GM12878 (cell line): ENCODE data around the gene WDSUB1. TPM values are rescaled to one million over a fixed set of nuclear protein-coding genes. Genes with fewer than 3 reads are reported as not detected.

Experiments
- ATAC-seq: fragments of 200-7000 bp; cut with Tn5 transposase; 3 replicates; pipeline ENCODE4 v1.9.1; 2020; ENCODE audit warnings: mild to moderate bottlenecking, moderate library complexity
- BruUV-seq: library from RNA; stranded (reverse); fragments of 400-500 nt; replicated peaks from 2 replicates; lab custom pipeline; 2021; lab: Mats Ljungman, UMichigan
- CTCF ChIA-PET: fragments of 300-600 bp; sonication (Branson Sonifier 250); formaldehyde crosslinking; extraction: SDS; loops from one replicate; lab custom pipeline; 2021; ENCODE audit warnings: inconsistent platforms; lab: Yijun Ruan, JAX
- POLR2A ChIA-PET: fragments of 350-600 bp; formaldehyde crosslinking; extraction: SDS; loops from one replicate; lab custom pipeline; 2021; ENCODE audit warnings: inconsistent platforms; lab: Charles Lee
- RAD21 ChIA-PET: fragments of 300-600 bp; sonication (Branson Sonifier 250); formaldehyde crosslinking; loops from one replicate; lab custom pipeline; 2023; ENCODE audit warnings: antibody characterized with exemption; ENCODE audit not compliant: unreplicated experiment; lab: Charles Lee
- SMC1A ChIA-PET: fragments of 300-600 bp; sonication (Branson Sonifier 250); formaldehyde crosslinking; loops from one replicate; lab custom pipeline; 2023; ENCODE audit not compliant: unreplicated experiment, uncharacterized antibody; lab: Charles Lee
- DNase-seq: peaks from one replicate; pipeline ENCODE4 v3.0.0-alpha.2; 2011; ENCODE audit warnings: low read depth, low spot score
- FAIRE-seq: peaks from 3 replicates; lab custom pipeline; 2011; peaks lifted over from hg19 to GRCh38; lab: Jason Lieb, UNC
- H2AFZ ChIP-seq: 2 replicates; pipeline ENCODE4 v1.6.0; 2011; ENCODE audit warnings: low read depth, low read length, control low read depth; ENCODE audit not compliant: control insufficient read depth
- H3K27ac ChIP-seq: 2 replicates; pipeline ENCODE4 v1.5.1; 2011; ENCODE audit warnings: control low read depth; ENCODE audit not compliant: control insufficient read depth, insufficient read depth
- H3K27me3 ChIP-seq, 2 experiments: replicated peaks in 1 of 2; 2 replicates each; pipeline versions ENCODE4 v1.6.0 to v1.6.1; 2011; ENCODE audit warnings: low read length in 1 of 2; ENCODE audit not compliant: control insufficient read depth in 2 of 2, insufficient read depth in 2 of 2
- H3K36me3 ChIP-seq, 2 experiments: 2 replicates each; pipeline ENCODE4 v1.5.1; 2011; ENCODE audit warnings: low read length in 1 of 2; ENCODE audit not compliant: control insufficient read depth in 2 of 2, insufficient read depth in 2 of 2
- H3K4me1 ChIP-seq: 2 replicates; pipeline ENCODE4 v1.6.1; 2011; ENCODE audit warnings: mild to moderate bottlenecking, low read length, moderate library complexity, mixed read lengths; ENCODE audit not compliant: control insufficient read depth, insufficient read depth
- H3K4me2 ChIP-seq: 2 replicates; pipeline ENCODE4 v1.6.0; 2011; ENCODE audit warnings: control low read depth; ENCODE audit not compliant: control insufficient read depth, insufficient read depth
- H3K4me3 ChIP-seq: fragments of 200-600 bp; sonication (generic); 2 replicates; pipeline ENCODE4 v1.5.1; 2016
- H3K79me2 ChIP-seq: 2 replicates; pipeline ENCODE4 v1.6.0; 2011; ENCODE audit warnings: low read length; ENCODE audit not compliant: control insufficient read depth, insufficient read depth
- H3K9ac ChIP-seq: 2 replicates; pipeline ENCODE4 v1.8.0; 2011; ENCODE audit warnings: low read length, control low read depth, mixed read lengths; ENCODE audit not compliant: control insufficient read depth, insufficient read depth
- H3K9me3 ChIP-seq: replicated peaks from 3 replicates; pipeline ENCODE4 v1.5.1; 2011; ENCODE audit warnings: mild to moderate bottlenecking, low read length; ENCODE audit not compliant: control insufficient read depth, insufficient read depth
- H4K20me1 ChIP-seq: 2 replicates; pipeline ENCODE4 v1.6.0; 2011; ENCODE audit not compliant: control insufficient read depth, insufficient read depth
- CEBPB ChIP-seq, 2 experiments: fragments of 150-350 bp in 1 of 2; IDR thresholded peaks; 2 replicates each; pipeline ENCODE4 v1.6.1; 2012 to 2014; ENCODE audit warnings: low read depth in 2 of 2, low read length in 2 of 2, borderline replicate concordance in 1 of 2, inconsistent platforms in 1 of 2
- EGR1 ChIP-seq, 2 experiments: IDR thresholded peaks; 1 replicate in 1 of 2; 2 replicates in 1 of 2; pipeline ENCODE4 v1.6.1; 2011 to 2012; ENCODE audit warnings: low read depth in 2 of 2, low read length in 2 of 2, borderline replicate concordance in 1 of 2, mild to moderate bottlenecking in 1 of 2, moderate library complexity in 1 of 2
- SREBF2 ChIP-seq: IDR thresholded peaks from 2 replicates; pipeline ENCODE4 v1.6.1; 2012; ENCODE audit warnings: mild to moderate bottlenecking, low read length
- WGBS: methylation state at CpG from one replicate; pipeline ENCODE4 v1.1.6; 2016; ENCODE audit warnings: low lambda C conversion rate; ENCODE audit not compliant: insufficient replicate concordance, insufficient coverage; ENCODE audit errors: missing lambda C conversion rate; 5-methylcytosine and 5-hydroxymethylcytosine counted together
- in situ Hi-C: fragments of 300-500 bp; cut with MboI; formaldehyde crosslinking; loops from 9 replicates; pipeline ENCODE4 v1.14.3; 2018; ENCODE audit warnings: mixed read lengths
- intact Hi-C: fragments of 100-400 bp; cut with micrococcal nuclease; formaldehyde crosslinking; loops from one replicate; pipeline ENCODE4 v1.14.2; 2022; ENCODE audit not compliant: unreplicated experiment
- polyA plus RNA-seq, 11 experiments: library from polyadenylated mRNA; depleted of rRNA in 4 of 11; unstranded in 6 of 11; stranded (reverse) in 5 of 11; fragments of >200 nt; fragmentation: Nextera tagmentation in 4 of 11; fragmentation: Illumina TruSeq in 1 of 11; extraction: Ambion mirVana in 4 of 11; extraction: Trizol in 1 of 11; gene quantifications; 1 replicate in 1 of 11; 2 replicates in 10 of 11; pipeline versions ENCODE4 v1.2.1 to v1.2.3, GENCODE V29; 2011 to 2016; ENCODE audit warnings: inconsistent platforms in 2 of 11, missing spikeins in 2 of 11, low read depth in 1 of 11
- total RNA-seq, 4 experiments: library from RNA; depleted of rRNA in 3 of 4; stranded (reverse); fragments of >200 nt in 3 of 4; fragmentation: Illumina TruSeq in 1 of 4; extraction: Trizol in 1 of 4; gene quantifications; 2 replicates each; pipeline versions ENCODE4 v1.2.1 to v1.2.3, GENCODE V29; 2013 to 2021
- TF ChIP-seq, protein P1 (sequence below): fragments of 450-650 bp; IDR thresholded peaks from 2 replicates; pipeline ENCODE4 v1.6.1; 2017; ENCODE audit warnings: antibody characterized with exemption, mild to moderate bottlenecking, moderate library complexity

The WDSUB1 gene
- total and polyA plus RNA-seq, 10 of the 15 experiments (the other 5 are each of a cell fraction or from before 2014, with no cell fraction given) = 4.4 to 12.7 (median 7.6) TPM

GRCh38 chr2:159300586-159300985, 14.1 kb upstream of the WDSUB1 start:
- in situ Hi-C loops (no loop called here), intact Hi-C loops (no loop called here)
- ChIA-PET CTCF (interaction anchor here (1.2 kb wide), 1 partner anchor 10 kb away, joined by 3 read pairs; no protein-coding TSS in a partner anchor), POLR2A (no interaction called here), RAD21 (no interaction called here), SMC1A (no interaction called here)
- Histone ChIP-seq H3K27me3 (no peaks in the 10 kb centered on the region), H3K9me3 (no peaks in the 10 kb centered on the region; the same call in 2 of the 3 replicates), H3K79me2 (no peaks in the 10 kb centered on the region), H4K20me1 (no peaks in the 10 kb centered on the region), H3K36me3 (no peaks in the 10 kb centered on the region), H3K4me1 (no peaks in the 10 kb centered on the region), H3K4me3 (no peak overlapping the region), H3K9ac (no peak overlapping the region), H2AFZ (no peak overlapping the region), H3K4me2 (no peak overlapping the region), H3K27ac (no peak overlapping the region)
- TF ChIP-seq CEBPB (IDR thresholded peaks at IDR 0.05; ENCODE audit: borderline replicate concordance in 1 of 2, low read depth in 2 of 2, low read length in 2 of 2) (no peak), EGR1 (IDR thresholded peaks at IDR 0.05; ENCODE audit: borderline replicate concordance in 1 of 2, low read depth in 2 of 2, low read length in 2 of 2) (no peak), SREBF2 (no peak)
- TF ChIP-seq, protein P1, sequence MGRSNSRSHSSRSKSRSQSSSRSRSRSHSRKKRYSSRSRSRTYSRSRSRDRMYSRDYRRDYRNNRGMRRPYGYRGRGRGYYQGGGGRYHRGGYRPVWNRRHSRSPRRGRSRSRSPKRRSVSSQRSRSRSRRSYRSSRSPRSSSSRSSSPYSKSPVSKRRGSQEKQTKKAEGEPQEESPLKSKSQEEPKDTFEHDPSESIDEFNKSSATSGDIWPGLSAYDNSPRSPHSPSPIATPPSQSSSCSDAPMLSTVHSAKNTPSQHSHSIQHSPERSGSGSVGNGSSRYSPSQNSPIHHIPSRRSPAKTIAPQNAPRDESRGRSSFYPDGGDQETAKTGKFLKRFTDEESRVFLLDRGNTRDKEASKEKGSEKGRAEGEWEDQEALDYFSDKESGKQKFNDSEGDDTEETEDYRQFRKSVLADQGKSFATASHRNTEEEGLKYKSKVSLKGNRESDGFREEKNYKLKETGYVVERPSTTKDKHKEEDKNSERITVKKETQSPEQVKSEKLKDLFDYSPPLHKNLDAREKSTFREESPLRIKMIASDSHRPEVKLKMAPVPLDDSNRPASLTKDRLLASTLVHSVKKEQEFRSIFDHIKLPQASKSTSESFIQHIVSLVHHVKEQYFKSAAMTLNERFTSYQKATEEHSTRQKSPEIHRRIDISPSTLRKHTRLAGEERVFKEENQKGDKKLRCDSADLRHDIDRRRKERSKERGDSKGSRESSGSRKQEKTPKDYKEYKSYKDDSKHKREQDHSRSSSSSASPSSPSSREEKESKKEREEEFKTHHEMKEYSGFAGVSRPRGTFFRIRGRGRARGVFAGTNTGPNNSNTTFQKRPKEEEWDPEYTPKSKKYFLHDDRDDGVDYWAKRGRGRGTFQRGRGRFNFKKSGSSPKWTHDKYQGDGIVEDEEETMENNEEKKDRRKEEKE = no peak
- DNase-seq (no peak), ATAC-seq (no peak), FAIRE-seq (no peak)
- WGBS = 75% methylated on average over 3 of the region's 3 CpGs
- no TSS peak for BruUV-seq
